Measurements from ENCODE around the gene MRPS30.

- TF ChIP-seq CTCF (conservative IDR thresholded peaks at IDR 0.05; ENCODE audit: low read depth in 2 of 2) = no peak
- TF ChIP-seq REST (IDR thresholded peaks at IDR 0.05; ENCODE audit: unreplicated experiment) = no peak
Observed at GRCh38 chr5:44842496-44843282, 33.9 kb downstream of the MRPS30 start.
